ENCODE results near the gene EGLN1.

DNA sequence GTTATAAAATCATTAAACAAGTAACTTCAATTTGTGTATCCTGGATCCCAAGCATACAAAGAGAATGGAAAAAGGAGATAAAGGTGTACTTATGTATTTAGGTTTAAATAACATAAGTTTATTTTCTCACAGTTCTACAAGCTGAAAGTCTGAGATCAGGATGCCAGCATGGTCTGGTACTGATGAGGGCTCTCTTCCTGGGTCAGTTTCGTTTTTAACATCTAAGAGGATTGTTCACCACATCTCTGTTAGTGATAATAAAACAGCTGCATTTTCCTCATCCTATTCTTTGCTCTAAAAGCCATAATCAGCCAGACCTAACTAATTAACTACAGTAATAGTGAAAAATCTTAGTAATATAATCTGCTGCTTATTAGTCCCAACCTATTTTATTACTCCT lies 5.2 kb downstream of the EGLN1 start:
- TF ChIP-seq POLR2AphosphoS5 (IDR thresholded peaks at IDR 0.05; ENCODE audit: insufficient read depth in 1 of 2, low read depth in 1 of 2): no peak
- TF ChIP-seq CTCF (IDR thresholded peaks at IDR 0.05): no peak
- TF ChIP-seq POLR2A (IDR thresholded peaks at IDR 0.05): no peak
